Measurements from ENCODE around the gene RRP7A. TPM values are rescaled to one million over a fixed set of nuclear protein-coding genes. Genes with fewer than 3 reads are reported as not detected.
"Not testable (repeated sequence)": the region's sequence is repeated elsewhere in the genome, so short reads cannot be mapped to it uniquely, and the experiment has no call there.

The RRP7A gene
- total RNA-seq, 1 donor from 2014 or later: 54.9 TPM

DNA sequence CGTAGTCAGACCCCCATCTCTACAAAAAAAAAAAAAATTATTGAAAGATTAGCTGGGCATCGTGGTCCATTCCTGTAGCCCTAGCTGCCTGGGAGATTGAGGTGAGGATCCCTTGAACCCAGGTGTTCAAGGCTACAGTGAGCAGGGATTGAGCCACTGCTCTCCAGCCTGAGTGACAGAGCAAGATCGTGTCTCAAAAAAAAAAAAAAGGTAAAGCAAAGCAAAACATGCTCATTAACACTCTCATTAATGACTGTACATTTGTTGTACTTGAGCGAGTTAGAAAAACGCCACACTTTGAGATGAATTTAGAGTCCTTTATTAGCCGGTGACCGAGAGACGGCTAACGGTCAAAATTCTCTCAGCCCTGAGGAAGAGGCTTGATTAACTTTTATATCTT lies 28.0 kb upstream of the RRP7A start:
- no peak overlapping the region for H3K4me3 Mint-ChIP-seq (ENCODE audit: unreplicated experiment)
- Histone ChIP-seq H3K27ac (ENCODE audit: low read depth, low read length) (no peak overlapping the region), H3K9ac (ENCODE audit: low read length) (no peak overlapping the region), H3K27me3 (ENCODE audit: insufficient read depth, low read length) (peaks cover 9% of the 10 kb centered on the region), H3K4me3 (ENCODE audit: insufficient read depth, low read depth, low read length) (no peak overlapping the region), H3K36me3 (ENCODE audit: insufficient read depth, low read length) (no peaks in the 10 kb centered on the region), H3K9me3 (ENCODE audit: insufficient read depth, low read depth, low read length) (no peaks in the 10 kb centered on the region), H3K4me2 (ENCODE audit: low read length) (no peak overlapping the region), H4K20me1 (ENCODE audit: insufficient read depth, low read length) (no peaks in the 10 kb centered on the region), H3K4me1 (ENCODE audit: insufficient read depth, low read length) (no peaks in the 10 kb centered on the region), H3K79me2 (ENCODE audit: insufficient read depth, low read length) (no peaks in the 10 kb centered on the region), H2AFZ (ENCODE audit: low read depth, low read length) (no peak overlapping the region)
- TF ChIP-seq, protein P1, sequence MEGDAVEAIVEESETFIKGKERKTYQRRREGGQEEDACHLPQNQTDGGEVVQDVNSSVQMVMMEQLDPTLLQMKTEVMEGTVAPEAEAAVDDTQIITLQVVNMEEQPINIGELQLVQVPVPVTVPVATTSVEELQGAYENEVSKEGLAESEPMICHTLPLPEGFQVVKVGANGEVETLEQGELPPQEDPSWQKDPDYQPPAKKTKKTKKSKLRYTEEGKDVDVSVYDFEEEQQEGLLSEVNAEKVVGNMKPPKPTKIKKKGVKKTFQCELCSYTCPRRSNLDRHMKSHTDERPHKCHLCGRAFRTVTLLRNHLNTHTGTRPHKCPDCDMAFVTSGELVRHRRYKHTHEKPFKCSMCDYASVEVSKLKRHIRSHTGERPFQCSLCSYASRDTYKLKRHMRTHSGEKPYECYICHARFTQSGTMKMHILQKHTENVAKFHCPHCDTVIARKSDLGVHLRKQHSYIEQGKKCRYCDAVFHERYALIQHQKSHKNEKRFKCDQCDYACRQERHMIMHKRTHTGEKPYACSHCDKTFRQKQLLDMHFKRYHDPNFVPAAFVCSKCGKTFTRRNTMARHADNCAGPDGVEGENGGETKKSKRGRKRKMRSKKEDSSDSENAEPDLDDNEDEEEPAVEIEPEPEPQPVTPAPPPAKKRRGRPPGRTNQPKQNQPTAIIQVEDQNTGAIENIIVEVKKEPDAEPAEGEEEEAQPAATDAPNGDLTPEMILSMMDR (IDR thresholded peaks at IDR 0.05; ENCODE audit: insufficient read depth, low read depth, low read length): no peak
- no peak for TF ChIP-seq EZH2 (IDR thresholded peaks at IDR 0.05; ENCODE audit: insufficient read depth, low read length)
- no peaks in the 10 kb centered on the region for H3K9me3 Mint-ChIP-seq (ENCODE audit: unreplicated experiment)
- DNase-seq (ENCODE audit: low read depth): no peak
- H3K4me1 Mint-ChIP-seq (ENCODE audit: low read depth, unreplicated experiment): no peaks in the 10 kb centered on the region
- no peaks in the 10 kb centered on the region for H3K36me3 Mint-ChIP-seq (ENCODE audit: low read depth, unreplicated experiment)
- no peak overlapping the region for H3K27ac Mint-ChIP-seq (ENCODE audit: unreplicated experiment)
- FAIRE-seq: no peak
- H3K27me3 Mint-ChIP-seq (ENCODE audit: low read depth, unreplicated experiment): peaks cover 39% of the 10 kb centered on the region

DNA sequence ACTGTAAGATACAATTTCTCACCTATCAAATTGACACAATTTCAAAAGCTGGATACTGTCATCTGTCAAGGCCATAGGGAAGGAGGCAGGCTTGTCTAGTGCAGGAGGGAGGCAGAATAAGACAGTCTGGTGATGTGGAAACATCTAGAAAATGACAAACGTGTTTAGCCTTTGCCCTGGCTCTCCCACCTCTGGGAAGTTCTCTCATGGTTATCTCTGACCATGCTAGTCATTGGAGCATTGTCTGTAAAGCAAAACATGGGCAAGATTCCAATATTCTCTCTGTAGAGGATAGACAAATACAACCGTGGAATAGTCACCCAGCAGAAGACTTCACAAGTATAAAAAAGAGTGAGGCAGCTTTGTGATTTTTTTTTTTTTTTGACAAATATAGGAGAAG lies 25.1 kb upstream of the RRP7A start:
- no peaks in the 10 kb centered on the region for H3K4me1 Mint-ChIP-seq (ENCODE audit: low read depth, unreplicated experiment)
- DNase-seq (ENCODE audit: low read depth): no peak

DNA sequence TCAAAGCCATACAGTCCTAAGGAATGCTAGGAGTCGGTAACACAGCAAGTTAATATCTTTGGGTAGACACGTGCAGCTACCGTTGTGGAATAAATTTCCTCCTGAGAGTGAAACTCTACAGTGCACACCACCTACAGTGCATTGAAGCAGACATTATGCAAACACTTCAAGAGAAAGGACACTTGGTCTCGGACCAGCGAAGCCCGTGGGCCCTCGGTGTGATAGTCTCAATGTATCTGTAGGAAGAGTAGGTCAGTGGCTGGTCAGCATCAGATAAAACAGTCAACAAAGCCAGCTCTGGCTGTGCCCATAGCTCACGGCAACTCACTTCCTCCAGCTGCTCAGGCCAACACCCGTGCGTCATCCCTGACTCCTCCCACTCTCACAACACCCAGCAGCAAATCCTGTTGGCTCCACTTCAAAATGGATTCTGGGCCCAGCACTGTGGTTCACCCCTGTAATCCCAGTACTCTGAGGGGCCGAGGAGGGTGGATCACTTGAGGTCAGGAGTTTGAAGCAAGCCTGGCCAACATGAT lies 19.7 kb upstream of the RRP7A start:
- H3K4me1 Mint-ChIP-seq (ENCODE audit: low read depth, unreplicated experiment); H3K27me3 Mint-ChIP-seq (ENCODE audit: low read depth, unreplicated experiment); H3K36me3 Mint-ChIP-seq (ENCODE audit: low read depth, unreplicated experiment); H3K27me3 ChIP-seq (ENCODE audit: insufficient read depth, low read length); H3K9me3 ChIP-seq (ENCODE audit: insufficient read depth, low read depth, low read length); H3K4me3 Mint-ChIP-seq (ENCODE audit: unreplicated experiment); DNase-seq (ENCODE audit: low read depth); H3K4me2 ChIP-seq (ENCODE audit: low read length); H3K4me1 ChIP-seq (ENCODE audit: insufficient read depth, low read length); H3K9ac ChIP-seq (ENCODE audit: low read length); H3K79me2 ChIP-seq (ENCODE audit: insufficient read depth, low read length); FAIRE-seq; H2AFZ ChIP-seq (ENCODE audit: low read depth, low read length); H3K27ac Mint-ChIP-seq (ENCODE audit: unreplicated experiment); H3K27ac ChIP-seq (ENCODE audit: low read depth, low read length); H3K4me3 ChIP-seq (ENCODE audit: insufficient read depth, low read depth, low read length); H4K20me1 ChIP-seq (ENCODE audit: insufficient read depth, low read length); H3K9me3 Mint-ChIP-seq (ENCODE audit: unreplicated experiment); H3K36me3 ChIP-seq (ENCODE audit: insufficient read depth, low read length): not testable (repeated sequence)

More for the DNA sequence above, 25.1 kb upstream of the RRP7A start:
- no peaks in the 10 kb centered on the region for H3K9me3 Mint-ChIP-seq (ENCODE audit: unreplicated experiment)
- peaks cover 2% of the 10 kb centered on the region for H3K36me3 Mint-ChIP-seq (ENCODE audit: low read depth, unreplicated experiment)
- Histone ChIP-seq H3K27me3 (ENCODE audit: insufficient read depth, low read length) (peaks cover 7% of the 10 kb centered on the region), H3K9me3 (ENCODE audit: insufficient read depth, low read depth, low read length) (no peaks in the 10 kb centered on the region), H3K27ac (ENCODE audit: low read depth, low read length) (no peak overlapping the region), H3K36me3 (ENCODE audit: insufficient read depth, low read length) (no peaks in the 10 kb centered on the region), H3K4me2 (ENCODE audit: low read length) (no peak overlapping the region), H3K79me2 (ENCODE audit: insufficient read depth, low read length) (no peaks in the 10 kb centered on the region), H3K4me1 (ENCODE audit: insufficient read depth, low read length) (no peaks in the 10 kb centered on the region), H3K9ac (ENCODE audit: low read length) (no peak overlapping the region), H3K4me3 (ENCODE audit: insufficient read depth, low read depth, low read length) (no peak overlapping the region), H2AFZ (ENCODE audit: low read depth, low read length) (no peak overlapping the region), H4K20me1 (ENCODE audit: insufficient read depth, low read length) (no peaks in the 10 kb centered on the region)
- no peak overlapping the region for H3K27ac Mint-ChIP-seq (ENCODE audit: unreplicated experiment)
- no peak for FAIRE-seq
- TF ChIP-seq, protein P1 (IDR thresholded peaks at IDR 0.05; ENCODE audit: insufficient read depth, low read depth, low read length): no peak
- no peak for TF ChIP-seq EZH2 (IDR thresholded peaks at IDR 0.05; ENCODE audit: insufficient read depth, low read length)
- H3K27me3 Mint-ChIP-seq (ENCODE audit: low read depth, unreplicated experiment): peaks cover 26% of the 10 kb centered on the region
- no peak overlapping the region for H3K4me3 Mint-ChIP-seq (ENCODE audit: unreplicated experiment)

DNA sequence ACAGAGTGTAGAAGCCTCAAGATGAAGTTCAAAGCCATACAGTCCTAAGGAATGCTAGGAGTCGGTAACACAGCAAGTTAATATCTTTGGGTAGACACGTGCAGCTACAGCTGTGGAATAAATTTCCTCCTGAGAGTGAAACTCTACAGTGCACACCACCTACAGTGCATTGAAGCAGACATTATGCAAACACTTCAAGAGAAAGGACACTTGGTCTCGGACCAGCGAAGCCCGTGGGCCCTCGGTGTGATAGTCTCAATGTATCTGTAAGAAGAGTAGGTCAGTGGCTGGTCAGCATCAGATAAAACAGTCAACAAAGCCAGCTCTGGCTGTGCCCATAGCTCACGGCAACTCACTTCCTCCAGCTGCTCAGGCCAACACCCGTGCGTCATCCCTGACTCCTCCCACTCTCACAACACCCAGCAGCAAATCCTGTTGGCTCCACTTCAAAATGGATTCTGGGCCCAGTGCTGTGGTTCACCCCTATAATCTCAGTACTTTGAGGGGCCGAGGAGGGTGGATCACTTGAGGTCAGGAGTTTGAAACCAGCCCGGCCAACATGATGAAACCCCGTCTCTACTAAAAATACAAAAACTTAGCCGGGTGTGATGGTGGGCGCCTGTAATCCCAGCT lies 17.7 kb upstream of the RRP7A start:
- not testable (repeated sequence) for H3K79me2 ChIP-seq (ENCODE audit: insufficient read depth, low read length); H3K27ac ChIP-seq (ENCODE audit: low read depth, low read length); H3K27me3 ChIP-seq (ENCODE audit: insufficient read depth, low read length); H3K9me3 Mint-ChIP-seq (ENCODE audit: unreplicated experiment); H3K4me3 ChIP-seq (ENCODE audit: insufficient read depth, low read depth, low read length); H4K20me1 ChIP-seq (ENCODE audit: insufficient read depth, low read length); H3K9me3 ChIP-seq (ENCODE audit: insufficient read depth, low read depth, low read length); H3K36me3 ChIP-seq (ENCODE audit: insufficient read depth, low read length); H3K36me3 Mint-ChIP-seq (ENCODE audit: low read depth, unreplicated experiment); H3K27me3 Mint-ChIP-seq (ENCODE audit: low read depth, unreplicated experiment); H3K4me1 ChIP-seq (ENCODE audit: insufficient read depth, low read length); H3K4me1 Mint-ChIP-seq (ENCODE audit: low read depth, unreplicated experiment); H3K4me3 Mint-ChIP-seq (ENCODE audit: unreplicated experiment); H3K4me2 ChIP-seq (ENCODE audit: low read length); H3K9ac ChIP-seq (ENCODE audit: low read length); H3K27ac Mint-ChIP-seq (ENCODE audit: unreplicated experiment); DNase-seq (ENCODE audit: low read depth); FAIRE-seq
- peak overlapping the region; percentile 41 for H2AFZ ChIP-seq (ENCODE audit: low read depth, low read length)

DNA sequence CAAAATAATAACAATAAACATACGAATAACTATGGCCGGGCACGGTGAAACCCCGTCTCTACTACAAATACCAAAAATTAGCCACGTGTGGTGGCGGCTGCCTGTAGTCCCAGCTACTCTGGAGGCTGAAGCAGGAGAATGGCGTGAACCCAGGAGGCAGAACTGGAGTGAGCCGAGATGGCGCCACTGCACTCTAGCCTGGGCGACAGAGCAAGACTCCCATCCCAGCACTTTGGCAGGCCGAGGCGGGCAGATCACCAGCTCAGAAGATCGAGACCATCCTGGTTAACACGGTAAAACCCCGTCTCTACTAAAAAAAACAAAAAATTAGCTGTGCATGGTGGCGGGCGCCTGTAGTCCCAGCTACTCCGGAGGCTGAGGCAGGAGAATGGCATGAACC lies 17.0 kb upstream of the RRP7A start:
- H3K9ac ChIP-seq (ENCODE audit: low read length); H3K4me1 Mint-ChIP-seq (ENCODE audit: low read depth, unreplicated experiment); H3K9me3 ChIP-seq (ENCODE audit: insufficient read depth, low read depth, low read length); H3K36me3 ChIP-seq (ENCODE audit: insufficient read depth, low read length); H3K4me2 ChIP-seq (ENCODE audit: low read length); H3K4me1 ChIP-seq (ENCODE audit: insufficient read depth, low read length); H3K79me2 ChIP-seq (ENCODE audit: insufficient read depth, low read length); FAIRE-seq; H3K27me3 ChIP-seq (ENCODE audit: insufficient read depth, low read length); H3K27me3 Mint-ChIP-seq (ENCODE audit: low read depth, unreplicated experiment); H3K9me3 Mint-ChIP-seq (ENCODE audit: unreplicated experiment); H3K27ac ChIP-seq (ENCODE audit: low read depth, low read length); H2AFZ ChIP-seq (ENCODE audit: low read depth, low read length); H3K4me3 Mint-ChIP-seq (ENCODE audit: unreplicated experiment); H3K4me3 ChIP-seq (ENCODE audit: insufficient read depth, low read depth, low read length); DNase-seq (ENCODE audit: low read depth); H3K36me3 Mint-ChIP-seq (ENCODE audit: low read depth, unreplicated experiment); H3K27ac Mint-ChIP-seq (ENCODE audit: unreplicated experiment); H4K20me1 ChIP-seq (ENCODE audit: insufficient read depth, low read length): not testable (repeated sequence)

All from astrocyte (in vitro differentiated cells and primary cell).